K562 (cell line): ENCODE results near the gene MTCH2. TPM values are rescaled to one million over a fixed set of nuclear protein-coding genes. Genes with fewer than 3 reads are reported as not detected.

Source experiments
- CTCFL ChIP-seq: IDR thresholded peaks from 2 replicates; pipeline ENCODE4 v1.6.1; 2011; ENCODE audit warnings: borderline replicate concordance, low read depth, mild to moderate bottlenecking, moderate library complexity, low read length; ENCODE audit not compliant: insufficient read depth, poor library complexity, severe bottlenecking
- E2F3 ChIP-seq: fragments of 250-450 bp; sonication (Bioruptor Pico); IDR thresholded peaks from 2 replicates; pipeline ENCODE4 v1.4.0; 2020; ENCODE audit warnings: mild to moderate bottlenecking
- E2F6 ChIP-seq, 2 experiments: IDR thresholded peaks; 2 replicates each; pipeline ENCODE4 v1.6.1; 2011; ENCODE audit warnings: borderline replicate concordance in 1 of 2, control low read depth in 1 of 2, low read depth in 1 of 2, low read length in 1 of 2, mild to moderate bottlenecking in 1 of 2, mixed read lengths in 1 of 2, moderate library complexity in 1 of 2; ENCODE audit not compliant: insufficient read depth in 1 of 2, insufficient read length in 1 of 2, poor library complexity in 1 of 2, severe bottlenecking in 1 of 2; ENCODE audit errors: extremely low read depth in 1 of 2
- KDM5B ChIP-seq: fragments of 200-600 bp; sonication (generic); IDR thresholded peaks from 2 replicates; pipeline ENCODE4 v1.6.1; 2012; ENCODE audit warnings: low read depth, mild to moderate bottlenecking, moderate library complexity, low read length, control low read depth, inconsistent platforms; ENCODE audit not compliant: insufficient replicate concordance
- KLF1 ChIP-seq: fragments of 450-650 bp; IDR thresholded peaks from 2 replicates; pipeline ENCODE4 v1.6.1; 2016; ENCODE audit warnings: missing genetic modification characterization, missing compliant biosample characterization
- LCOR ChIP-seq: sonication (generic); formaldehyde crosslinking; IDR thresholded peaks from 2 replicates; pipeline ENCODE4 v1.8.0; 2022; ENCODE audit warnings: mild to moderate bottlenecking, missing genetic modification reagents
- MITF ChIP-seq: IDR thresholded peaks from 2 replicates; pipeline ENCODE4 v1.6.1; 2014; ENCODE audit warnings: antibody characterized with exemption
- MYC ChIP-seq, 2 experiments: fragments of 250-450 bp in 1 of 2; sonication (Bioruptor Pico) in 1 of 2; IDR thresholded peaks; 2 replicates each; pipeline versions ENCODE4 v1.5.1 to v1.6.1; 2012 to 2021; ENCODE audit warnings: low read depth in 2 of 2, borderline replicate concordance in 1 of 2, improper control_type of control experiment in 1 of 2, low read length in 1 of 2, mild to moderate bottlenecking in 1 of 2, moderate library complexity in 1 of 2
- NR1H2 ChIP-seq: sonication (generic); formaldehyde crosslinking; IDR thresholded peaks from 2 replicates; pipeline ENCODE4 v1.4.0; 2020; ENCODE audit warnings: mild to moderate bottlenecking, missing genetic modification reagents
- POLR2AphosphoS5 ChIP-seq: IDR thresholded peaks from 2 replicates; pipeline ENCODE4 v1.6.1; 2011; ENCODE audit warnings: mild to moderate bottlenecking, low read depth, low read length, moderate library complexity; ENCODE audit not compliant: control insufficient read depth, insufficient read depth
- POLR2G ChIP-seq: fragments of 200-400 bp; formaldehyde crosslinking; IDR thresholded peaks from 2 replicates; pipeline ENCODE4 v1.6.1; 2017; ENCODE audit warnings: low read depth, mild to moderate bottlenecking, antibody characterized with exemption, low read length, moderate library complexity
- SRSF3 ChIP-seq: fragments of 200-400 bp; formaldehyde crosslinking; IDR thresholded peaks from 2 replicates; pipeline ENCODE4 v1.6.1; 2016; ENCODE audit warnings: mild to moderate bottlenecking, low read length, moderate library complexity; ENCODE audit not compliant: insufficient read depth
- UBTF ChIP-seq, 2 experiments: IDR thresholded peaks; 2 replicates each; pipeline ENCODE4 v1.6.1; 2012; ENCODE audit warnings: improper control_type of control experiment in 2 of 2, low read depth in 2 of 2, low read length in 2 of 2, borderline replicate concordance in 1 of 2
- ZSCAN32 ChIP-seq: fragments of 450-650 bp; formaldehyde crosslinking; IDR thresholded peaks from 2 replicates; pipeline ENCODE4 v1.4.0; 2020; ENCODE audit warnings: mild to moderate bottlenecking, moderate library complexity
- polyA plus RNA-seq, 8 experiments: library from polyadenylated mRNA; depleted of rRNA in 4 of 8; stranded (reverse) in 5 of 8; unstranded in 3 of 8; fragments of >200 nt; fragmentation: Nextera tagmentation in 2 of 8; fragmentation: Illumina TruSeq in 1 of 8; extraction: Ambion mirVana in 2 of 8; extraction: Trizol in 1 of 8; gene quantifications; 2 replicates each; pipeline versions ENCODE4 v1.2.1 to v1.2.3, GENCODE V29; 2011 to 2014; ENCODE audit warnings: inconsistent platforms in 1 of 8, missing spikeins in 1 of 8
- total RNA-seq, 7 experiments: library from RNA; depleted of rRNA in 6 of 7; stranded (reverse); fragments of >200 nt in 6 of 7; fragmentation: Illumina TruSeq in 2 of 7; extraction: Trizol in 2 of 7; gene quantifications; 2 replicates each; pipeline versions ENCODE4 v1.2.1 to v1.2.3, GENCODE V29; 2011 to 2021; ENCODE audit warnings: low replicate concordance in 1 of 7

MTCH2 gene
- total and polyA plus RNA-seq, 9 of the 15 experiments (the other 6 are each of a cell fraction or from before 2014, with no cell fraction given): 95.4 to 620 (median 198) TPM

GRCh38 chr11:47642099-47642855, at the start of gene MTCH2 (continued):
- peak in 1 of 2 experiments; percentile 73; a peak in 1 of 4 replicates for TF ChIP-seq UBTF (IDR thresholded peaks at IDR 0.05; ENCODE audit: borderline replicate concordance in 1 of 2, low read depth in 2 of 2, low read length in 2 of 2)
- TF ChIP-seq E2F6 (IDR thresholded peaks at IDR 0.05; ENCODE audit: borderline replicate concordance in 1 of 2, extremely low read depth in 1 of 2, insufficient read depth in 1 of 2, insufficient read length in 1 of 2, low read depth in 1 of 2, low read length in 1 of 2, poor library complexity in 1 of 2, severe bottlenecking in 1 of 2): peak; percentile 83 to 97
- 0 out of 2 replicates have a peak, but pooled peaks have one; percentile 19 for TF ChIP-seq E2F3 (CRISPR knock-in tag)
- TF ChIP-seq POLR2AphosphoS5: peak; percentile 63; the same call in 1 of the 2 replicates
- peak; percentile 98 for TF ChIP-seq CTCFL
- TF ChIP-seq MITF: peak; percentile 92
- TF ChIP-seq NR1H2: no peak
- TF ChIP-seq LCOR (CRISPR knock-in tag): no peak
- TF ChIP-seq KLF1 (tag): peak; percentile 51; the same call in 1 of the 2 replicates
- TF ChIP-seq SRSF3: 0 out of 2 replicates have a peak, but pooled peaks have one; percentile 76
- peak; percentile 87 for TF ChIP-seq KDM5B
- TF ChIP-seq ZSCAN32 (CRISPR knock-in tag): no peak
- peak; percentile 94 for TF ChIP-seq MYC (IDR thresholded peaks at IDR 0.05; ENCODE audit: low read depth, low read length)
- TF ChIP-seq MYC (CRISPR knock-in tag; IDR thresholded peaks at IDR 0.05; ENCODE audit: borderline replicate concordance, low read depth): peak; percentile 72
- TF ChIP-seq POLR2G: peak; percentile 99
